Tibial nerve (tissue), 4 donors: ENCODE data around the gene SMG6.

ENCODE experiments used
- CTCF ChIP-seq, 5 experiments: fragments of 200-600 bp in 3 of 5; fragments of 450-650 bp in 2 of 5; sonication (generic) in 3 of 5; IDR thresholded peaks; one replicate each; pipeline ENCODE4 v1.5.1; 2016 to 2019; ENCODE audit warnings: antibody characterized with exemption in 5 of 5, mild to moderate bottlenecking in 3 of 5, moderate library complexity in 2 of 5
- EP300 ChIP-seq, 2 donors: sonication (generic); formaldehyde crosslinking; IDR thresholded peaks; one replicate each; pipeline ENCODE4 v1.6.1; 2017; ENCODE audit warnings: antibody characterized with exemption in 2 of 2, mild to moderate bottlenecking in 1 of 2
- POLR2A ChIP-seq, 2 donors: fragments of 450-650 bp; IDR thresholded peaks; one replicate each; pipeline ENCODE4 v1.6.1; 2017; ENCODE audit warnings: antibody characterized with exemption in 2 of 2, mild to moderate bottlenecking in 2 of 2, moderate library complexity in 2 of 2

- TF ChIP-seq POLR2A (IDR thresholded peaks at IDR 0.05) (no peak), CTCF (IDR thresholded peaks at IDR 0.05) (peak in 1 of 5 experiments; percentile 28), EP300 (IDR thresholded peaks at IDR 0.05) (no peak)
Observed at GRCh38 chr17:2122641-2123302, 180.8 kb downstream of the SMG6 start.
